Esophagus mucosa (tissue), 1 donor: Measurements from ENCODE around the gene EMILIN2. TPM values are rescaled to one million over a fixed set of nuclear protein-coding genes. Genes with fewer than 3 reads are reported as not detected.

ENCODE experiments used
- ATAC-seq: fragments of 200-7000 bp; cut with Tn5 transposase; one replicate; pipeline ENCODE4 v1.9.1; 2020
- total RNA-seq: library from RNA; stranded (reverse); gene quantifications from one replicate; pipeline ENCODE4 v1.2.4, GENCODE V29; 2023
- donor health status: DM: yes; HTN: yes; CAD: no.

EMILIN2 gene
- total RNA-seq, 1 donor from 2014 or later: 1.4 TPM

GRCh38 chr18:2878656-2879330 is 32.0 kb downstream of the EMILIN2 start:
- no peak for ATAC-seq

- no peak for ATAC-seq
Observed at GRCh38 chr18:2879889-2880288, 33.1 kb downstream of the EMILIN2 start.

- ATAC-seq: no peak
Observed at GRCh38 chr18:2880473-2880872, 33.7 kb downstream of the EMILIN2 start.

- peak; percentile 33 for ATAC-seq
Observed at GRCh38 chr18:2881088-2881839, 34.5 kb downstream of the EMILIN2 start.

GRCh38 chr18:2881840-2882195 is 35.0 kb downstream of the EMILIN2 start:
- ATAC-seq: no peak

GRCh38 chr18:2882201-2882600 is 35.4 kb downstream of the EMILIN2 start:
- no peak for ATAC-seq

GRCh38 chr18:2883076-2883735 is 36.4 kb downstream of the EMILIN2 start:
- no peak for ATAC-seq

GRCh38 chr18:2884706-2885285 is 38.0 kb downstream of the EMILIN2 start:
- no peak for ATAC-seq

- ATAC-seq: no peak
Observed at GRCh38 chr18:2887470-2887869, 40.7 kb downstream of the EMILIN2 start.

GRCh38 chr18:2889761-2890192 is 43.0 kb downstream of the EMILIN2 start:
- ATAC-seq: no peak

- ATAC-seq: no peak
Observed at GRCh38 chr18:2890606-2891005, 43.8 kb downstream of the EMILIN2 start.

GRCh38 chr18:2891526-2892431 is 45.0 kb downstream of the EMILIN2 start:
- no peak for ATAC-seq

- no peak for ATAC-seq
Observed at GRCh38 chr18:2893056-2893455, 46.2 kb downstream of the EMILIN2 start.

GRCh38 chr18:2893676-2894075 is 46.9 kb downstream of the EMILIN2 start:
- no peak for ATAC-seq

GRCh38 chr18:2894131-2894840 is 47.5 kb downstream of the EMILIN2 start:
- ATAC-seq: no peak

- ATAC-seq: no peak
Observed at GRCh38 chr18:2894841-2895370, 48.1 kb downstream of the EMILIN2 start.

GRCh38 chr18:2895391-2895790 is 48.6 kb downstream of the EMILIN2 start:
- ATAC-seq: no peak

- no peak for ATAC-seq
Observed at GRCh38 chr18:2896990-2897389, 50.2 kb downstream of the EMILIN2 start.

GRCh38 chr18:2897448-2898185 is 50.8 kb downstream of the EMILIN2 start:
- no peak for ATAC-seq

- no peak for ATAC-seq
Observed at GRCh38 chr18:2898186-2898640, 51.4 kb downstream of the EMILIN2 start.
